Esophagus muscularis mucosa (tissue), 4 donors: ENCODE data around the gene STAC. TPM values are rescaled to one million over a fixed set of nuclear protein-coding genes. Genes with fewer than 3 reads are reported as not detected.

Source experiments
- DNase-seq: peaks from one replicate; pipeline ENCODE4 v3.0.0-alpha.2; 2017; ENCODE audit errors: extremely low spot score
- H3K27ac ChIP-seq, 4 donors: fragments of 200-600 bp; sonication (generic); replicated peaks in 1 of 4; 1 replicate in 3 of 4; 2 replicates in 1 of 4; pipeline ENCODE4 v1.5.1; 2016 to 2019; ENCODE audit warnings: mild to moderate bottlenecking in 1 of 4
- H3K27me3 ChIP-seq, 4 donors: fragments of 200-600 bp; sonication (generic); one replicate each; pipeline versions ENCODE4 v1.5.1 to v1.6.0; 2016 to 2019
- H3K36me3 ChIP-seq, 4 donors: fragments of 200-600 bp; sonication (generic); one replicate each; pipeline ENCODE4 v1.5.1; 2016 to 2019
- H3K4me1 ChIP-seq, 4 donors: fragments of 200-600 bp; sonication (generic); one replicate each; pipeline ENCODE4 v1.5.1; 2016 to 2019
- H3K4me3 ChIP-seq, 4 donors: fragments of 200-600 bp; sonication (generic); 1 replicate in 2 of 4; 2 replicates in 2 of 4; pipeline ENCODE4 v1.5.1; 2016 to 2019; ENCODE audit warnings: mild to moderate bottlenecking in 4 of 4, moderate library complexity in 1 of 4
- H3K9me3 ChIP-seq, 4 donors: fragments of 200-600 bp; sonication (generic); 1 replicate in 3 of 4; 2 replicates in 1 of 4; pipeline ENCODE4 v1.5.1; 2016 to 2019
- CTCF ChIP-seq, 3 experiments: fragments of 200-600 bp in 2 of 3; fragments of 450-650 bp in 1 of 3; sonication (generic) in 2 of 3; IDR thresholded peaks; one replicate each; pipeline ENCODE4 v1.5.1; 2017 to 2019; ENCODE audit warnings: antibody characterized with exemption in 3 of 3, mild to moderate bottlenecking in 2 of 3, moderate library complexity in 1 of 3
- EP300 ChIP-seq: sonication (generic); formaldehyde crosslinking; IDR thresholded peaks from one replicate; pipeline ENCODE4 v1.6.1; 2017; ENCODE audit warnings: antibody characterized with exemption
- POLR2A ChIP-seq: fragments of 450-650 bp; IDR thresholded peaks from one replicate; pipeline ENCODE4 v1.6.1; 2017; ENCODE audit warnings: antibody characterized with exemption, moderate library complexity, mild to moderate bottlenecking, low read depth
- POLR2AphosphoS5 ChIP-seq, 2 donors: sonication (generic); formaldehyde crosslinking; IDR thresholded peaks; one replicate each; pipeline ENCODE4 v1.6.1; 2017; ENCODE audit warnings: antibody characterized with exemption in 2 of 2
- WGBS: methylation state at CpG from one replicate; pipeline ENCODE4 v1.1.5; 2018; 5-methylcytosine and 5-hydroxymethylcytosine counted together
- intact Hi-C: fragments of 100-400 bp; cut with DNase I; formaldehyde crosslinking; loops from one replicate; pipeline ENCODE4 v1.15.1; 2023
- total RNA-seq, 4 donors: library from RNA; depleted of rRNA; stranded (reverse); fragments of >200 nt; gene quantifications; one replicate each; pipeline versions ENCODE4 v1.1.0 to v1.2.1, GENCODE V29; 2016

Gene STAC
- total RNA-seq, 4 donors from 2014 or later = 7.1 to 11.9 (median 8.0) TPM

GRCh38 chr3:36483709-36484108, 103.4 kb downstream of the STAC start:
- no peaks in the 10 kb centered on the region for H3K9me3 ChIP-seq
- intact Hi-C loops = no loop called here
- H3K27me3 ChIP-seq = no peaks in the 10 kb centered on the region
- peaks cover 0 to 7% (median 0%) of the 10 kb centered on the region in 4 donors for H3K4me1 ChIP-seq
- TF ChIP-seq CTCF (IDR thresholded peaks at IDR 0.05) (no peak), EP300 (no peak), POLR2A (no peak), POLR2AphosphoS5 (IDR thresholded peaks at IDR 0.05) (no peak)
- H3K4me3 ChIP-seq = no peak overlapping the region
- WGBS = 94% methylated on average over 5 of the region's 5 CpGs
- no peaks in the 10 kb centered on the region for H3K36me3 ChIP-seq
- DNase-seq = no peak
- no peak overlapping the region for H3K27ac ChIP-seq

GRCh38 chr3:36484386-36484785, 104.1 kb downstream of the STAC start:
- intact Hi-C loops = no loop called here
- Histone ChIP-seq H3K9me3 (no peaks in the 10 kb centered on the region), H3K27me3 (no peaks in the 10 kb centered on the region), H3K4me3 (no peak overlapping the region), H3K36me3 (no peaks in the 10 kb centered on the region), H3K4me1 (peaks cover 0 to 7% (median 0%) of the 10 kb centered on the region in 4 donors), H3K27ac (no peak overlapping the region)
- TF ChIP-seq POLR2A (no peak), CTCF (IDR thresholded peaks at IDR 0.05) (no peak), POLR2AphosphoS5 (IDR thresholded peaks at IDR 0.05) (no peak), EP300 (no peak)
- DNase-seq = no peak
- 50% methylated on average over 1 of the region's 1 CpG for WGBS

GRCh38 chr3:36486009-36486795, 105.9 kb downstream of the STAC start:
- peaks cover 0 to 7% (median 3%) of the 10 kb centered on the region in 4 donors for H3K4me1 ChIP-seq
- 90% methylated on average over 6 of the region's 8 CpGs for WGBS
- no peak overlapping the region for H3K27ac ChIP-seq
- H3K4me3 ChIP-seq = no peak overlapping the region
- H3K36me3 ChIP-seq = no peaks in the 10 kb centered on the region
- DNase-seq = no peak
- no peaks in the 10 kb centered on the region for H3K9me3 ChIP-seq
- intact Hi-C loops = no loop called here
- no peaks in the 10 kb centered on the region for H3K27me3 ChIP-seq
- no peak for TF ChIP-seq EP300
- TF ChIP-seq POLR2A = no peak
- no peak for TF ChIP-seq CTCF (IDR thresholded peaks at IDR 0.05)
- no peak for TF ChIP-seq POLR2AphosphoS5 (IDR thresholded peaks at IDR 0.05)

GRCh38 chr3:36487616-36488015, 107.3 kb downstream of the STAC start:
- Histone ChIP-seq H3K36me3 (no peaks in the 10 kb centered on the region), H3K27me3 (no peaks in the 10 kb centered on the region), H3K9me3 (no peaks in the 10 kb centered on the region), H3K4me1 (peaks cover 0 to 9% (median 4%) of the 10 kb centered on the region in 4 donors), H3K4me3 (no peak overlapping the region), H3K27ac (no peak overlapping the region)
- intact Hi-C loops = no loop called here
- 89% methylated on average over 4 of the region's 4 CpGs for WGBS
- TF ChIP-seq CTCF (IDR thresholded peaks at IDR 0.05) (no peak), POLR2AphosphoS5 (IDR thresholded peaks at IDR 0.05) (no peak)
- no peak for DNase-seq
